HG03442 (cell line): ENCODE measurements around the gene KLHL29.

Experiments
- ATAC-seq: cut with Tn5 transposase; IDR thresholded peaks from one replicate; pipeline ENCODE4 v1.9.1; 2021; ENCODE audit warnings: mild to moderate bottlenecking, moderate library complexity; ENCODE audit not compliant: unreplicated experiment

The KLHL29 gene

GRCh38 chr2:23507267-23508065 is 122.5 kb downstream of the KLHL29 start:
- ATAC-seq, result no peak

GRCh38 chr2:23508066-23508390 is 123.0 kb downstream of the KLHL29 start:
- ATAC-seq, result no peak

GRCh38 chr2:23509103-23509502 is 124.1 kb downstream of the KLHL29 start:
- ATAC-seq, result no peak

GRCh38 chr2:23509596-23510292 is 124.8 kb downstream of the KLHL29 start:
- no peak for ATAC-seq

GRCh38 chr2:23510471-23510870 is 125.5 kb downstream of the KLHL29 start:
- ATAC-seq, result no peak

- no peak for ATAC-seq
These were observed 127.8 kb downstream of the KLHL29 start for GRCh38 chr2:23512778-23513177.

GRCh38 chr2:23513245-23513871 is 128.4 kb downstream of the KLHL29 start:
- ATAC-seq, result no peak

- no peak for ATAC-seq
These were observed 129.2 kb downstream of the KLHL29 start for GRCh38 chr2:23513872-23514793.

GRCh38 chr2:23516520-23517256 is 131.7 kb downstream of the KLHL29 start:
- ATAC-seq, result no peak

GRCh38 chr2:23518481-23519333 is 133.7 kb downstream of the KLHL29 start:
- ATAC-seq, result no peak

- ATAC-seq, result no peak
These were observed 134.3 kb downstream of the KLHL29 start for GRCh38 chr2:23519334-23519651.

- ATAC-seq, result no peak
These were observed 135.3 kb downstream of the KLHL29 start for GRCh38 chr2:23520256-23520655.

GRCh38 chr2:23521060-23521459 is 136.1 kb downstream of the KLHL29 start:
- ATAC-seq, result no peak

- no peak for ATAC-seq
These were observed 137.9 kb downstream of the KLHL29 start for GRCh38 chr2:23522726-23523372.

GRCh38 chr2:23523373-23524260 is 138.6 kb downstream of the KLHL29 start:
- ATAC-seq, result no peak

- ATAC-seq, result no peak
These were observed 139.3 kb downstream of the KLHL29 start for GRCh38 chr2:23524261-23524706.

GRCh38 chr2:23525137-23525765 is 140.3 kb downstream of the KLHL29 start:
- no peak for ATAC-seq
